ENCODE data around the gene DFFB.

DNA sequence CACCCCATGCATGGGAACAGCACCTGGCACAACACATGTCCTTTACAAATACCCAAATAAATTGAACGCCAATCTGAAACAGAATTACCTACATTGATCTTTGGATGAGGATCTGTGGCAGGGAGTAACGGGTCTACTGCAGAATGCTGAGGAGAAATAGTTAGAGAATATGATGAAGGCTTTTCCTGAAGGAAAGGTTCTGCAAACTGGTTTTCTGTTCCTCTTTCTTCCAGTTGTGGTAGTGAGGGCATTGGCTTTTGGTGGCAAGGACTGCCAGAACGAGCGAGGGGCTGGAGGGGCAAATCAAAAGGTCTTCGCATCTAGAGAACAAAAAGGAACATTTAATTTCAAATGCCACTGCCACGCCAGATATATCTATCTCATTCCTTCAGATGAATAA lies 20.1 kb upstream of the DFFB start:
- TF ChIP-seq, protein P1, sequence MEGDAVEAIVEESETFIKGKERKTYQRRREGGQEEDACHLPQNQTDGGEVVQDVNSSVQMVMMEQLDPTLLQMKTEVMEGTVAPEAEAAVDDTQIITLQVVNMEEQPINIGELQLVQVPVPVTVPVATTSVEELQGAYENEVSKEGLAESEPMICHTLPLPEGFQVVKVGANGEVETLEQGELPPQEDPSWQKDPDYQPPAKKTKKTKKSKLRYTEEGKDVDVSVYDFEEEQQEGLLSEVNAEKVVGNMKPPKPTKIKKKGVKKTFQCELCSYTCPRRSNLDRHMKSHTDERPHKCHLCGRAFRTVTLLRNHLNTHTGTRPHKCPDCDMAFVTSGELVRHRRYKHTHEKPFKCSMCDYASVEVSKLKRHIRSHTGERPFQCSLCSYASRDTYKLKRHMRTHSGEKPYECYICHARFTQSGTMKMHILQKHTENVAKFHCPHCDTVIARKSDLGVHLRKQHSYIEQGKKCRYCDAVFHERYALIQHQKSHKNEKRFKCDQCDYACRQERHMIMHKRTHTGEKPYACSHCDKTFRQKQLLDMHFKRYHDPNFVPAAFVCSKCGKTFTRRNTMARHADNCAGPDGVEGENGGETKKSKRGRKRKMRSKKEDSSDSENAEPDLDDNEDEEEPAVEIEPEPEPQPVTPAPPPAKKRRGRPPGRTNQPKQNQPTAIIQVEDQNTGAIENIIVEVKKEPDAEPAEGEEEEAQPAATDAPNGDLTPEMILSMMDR (conservative IDR thresholded peaks at IDR 0.05 in 1 of 2, IDR thresholded peaks at IDR 0.05 in 1 of 2; ENCODE audit: low read depth in 1 of 2, low read length in 2 of 2) = no peak
- no peak for TF ChIP-seq EZH2 (IDR thresholded peaks at IDR 0.05; ENCODE audit: low read length, missing control alignments)

All from fibroblast of lung (primary cell).